Loucy (cell line): ENCODE measurements around the gene RTN4.

Experiments
- CTCF ChIP-seq: fragments of 200-600 bp; sonication (generic); conservative IDR thresholded peaks from 2 replicates; pipeline ENCODE4 v1.5.1; 2014; ENCODE audit warnings: mild to moderate bottlenecking, antibody characterized with exemption, low read length
- EZH2phosphoT487 ChIP-seq: fragments of 200-600 bp; IDR thresholded peaks from 2 replicates; pipeline ENCODE4 v1.6.1; 2018; ENCODE audit warnings: antibody characterized with exemption, mild to moderate bottlenecking, moderate library complexity, borderline replicate concordance

GRCh38 chr2:55080204-55080738, 30.0 kb upstream of the RTN4 start:
- TF ChIP-seq CTCF (no peak; the same call in 1 of the 2 replicates), EZH2phosphoT487 (no peak)
